Loucy (cell line): ENCODE results near the gene SNX13.

ENCODE experiments used
- H2AFZ ChIP-seq: fragments of 200-600 bp; sonication (generic); 2 replicates; pipeline ENCODE4 v1.6.0; 2016; ENCODE audit warnings: antibody characterized with exemption, mild to moderate bottlenecking, low read length, moderate library complexity
- H3F3A ChIP-seq: fragments of 200-600 bp; 2 replicates; pipeline ENCODE4 v1.6.0; 2016; ENCODE audit warnings: antibody characterized with exemption, low read depth, mild to moderate bottlenecking
- H3K27me3 ChIP-seq: fragments of 200-600 bp; sonication (generic); 2 replicates; pipeline ENCODE4 v1.6.1; 2014; ENCODE audit warnings: low read length, mild to moderate bottlenecking; ENCODE audit not compliant: insufficient read depth, poor library complexity, severe bottlenecking
- H3K36me3 ChIP-seq: fragments of 200-600 bp; sonication (generic); 2 replicates; pipeline ENCODE4 v1.6.1; 2016; ENCODE audit warnings: low read length; ENCODE audit not compliant: insufficient read depth
- H3K4me1 ChIP-seq: fragments of 200-600 bp; sonication (generic); 2 replicates; pipeline ENCODE4 v1.5.1; 2014; ENCODE audit warnings: low read length, mild to moderate bottlenecking; ENCODE audit not compliant: insufficient read depth, poor library complexity, severe bottlenecking
- H3K4me2 ChIP-seq: fragments of 200-600 bp; sonication (generic); 2 replicates; pipeline ENCODE4 v1.6.0; 2014; ENCODE audit warnings: antibody characterized with exemption, low read length, low read depth, mild to moderate bottlenecking; ENCODE audit not compliant: poor library complexity, severe bottlenecking
- H3K4me3 ChIP-seq: fragments of 200-600 bp; sonication (generic); 2 replicates; pipeline ENCODE4 v1.5.1; 2014; ENCODE audit warnings: low read length, mild to moderate bottlenecking, mixed read lengths; ENCODE audit not compliant: poor library complexity, severe bottlenecking
- H3K79me2 ChIP-seq: fragments of 200-600 bp; sonication (generic); 2 replicates; pipeline ENCODE4 v1.6.1; 2014; ENCODE audit warnings: low read length; ENCODE audit not compliant: insufficient read depth
- H3K9ac ChIP-seq: fragments of 200-600 bp; sonication (generic); 2 replicates; pipeline ENCODE4 v1.6.0; 2014; ENCODE audit warnings: mild to moderate bottlenecking, low read depth, low read length, moderate library complexity; ENCODE audit not compliant: poor library complexity, severe bottlenecking
- H3K9me2 ChIP-seq: fragments of 200-600 bp; sonication (generic); replicated peaks from 2 replicates; pipeline ENCODE4 v1.6.1; 2016; ENCODE audit warnings: low read depth, low read length, mixed read lengths
- H3K9me3 ChIP-seq: fragments of 200-600 bp; sonication (generic); 2 replicates; pipeline ENCODE4 v1.6.1; 2014; ENCODE audit warnings: mild to moderate bottlenecking, antibody characterized with exemption, low read length, low read depth; ENCODE audit not compliant: insufficient read depth
- H4K20me1 ChIP-seq: fragments of 200-600 bp; sonication (generic); 2 replicates; pipeline ENCODE4 v1.6.0; 2014; ENCODE audit warnings: antibody characterized with exemption, low read length, mild to moderate bottlenecking; ENCODE audit not compliant: insufficient read depth, poor library complexity, severe bottlenecking
- EZH2phosphoT487 ChIP-seq: fragments of 200-600 bp; IDR thresholded peaks from 2 replicates; pipeline ENCODE4 v1.6.1; 2018; ENCODE audit warnings: antibody characterized with exemption, mild to moderate bottlenecking, moderate library complexity, borderline replicate concordance
- TF ChIP-seq, protein P1 (sequence below): fragments of 200-600 bp; sonication (generic); conservative IDR thresholded peaks from 2 replicates; pipeline ENCODE4 v1.5.1; 2014; ENCODE audit warnings: mild to moderate bottlenecking, antibody characterized with exemption, low read length

SNX13 gene

DNA sequence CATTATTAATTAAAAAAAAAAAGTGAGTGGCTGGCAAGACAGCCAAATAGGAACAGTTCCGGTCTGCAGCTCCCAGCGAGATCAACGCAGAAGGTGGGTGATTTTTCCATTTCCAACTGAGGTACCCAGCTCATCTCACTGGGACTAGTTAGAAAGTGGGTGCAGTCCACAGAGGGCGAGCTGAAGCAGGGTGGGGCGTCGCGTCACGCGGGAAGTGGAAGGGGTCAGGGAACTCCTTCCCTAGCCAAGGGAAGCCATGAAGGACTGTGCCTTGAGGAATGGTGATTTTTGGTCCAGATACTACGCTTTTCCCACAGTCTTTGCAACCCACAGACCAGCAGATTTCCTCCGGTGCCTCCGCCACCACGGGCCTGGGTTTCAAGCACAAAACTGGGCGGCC, 133.7 kb downstream of the SNX13 start:
- no peaks in the 10 kb centered on the region for H3K27me3 ChIP-seq
- H2AFZ ChIP-seq: no peak overlapping the region
- no peaks in the 10 kb centered on the region for H3K79me2 ChIP-seq
- no peaks in the 10 kb centered on the region for H3F3A ChIP-seq
- H3K9ac ChIP-seq: no peak overlapping the region
- H3K4me3 ChIP-seq: no peak overlapping the region
- TF ChIP-seq EZH2phosphoT487: no peak
- no peaks in the 10 kb centered on the region for H3K4me1 ChIP-seq
- H3K9me2 ChIP-seq: no peaks in the 10 kb centered on the region
- no peaks in the 10 kb centered on the region for H4K20me1 ChIP-seq
- peaks cover 12% of the 10 kb centered on the region; the same call in 1 of the 2 replicates for H3K36me3 ChIP-seq
- 0 out of 2 replicates have a peak, but pooled peaks cover under 1% of the 10 kb centered on the region for H3K9me3 ChIP-seq
- no peak overlapping the region for H3K4me2 ChIP-seq

DNA sequence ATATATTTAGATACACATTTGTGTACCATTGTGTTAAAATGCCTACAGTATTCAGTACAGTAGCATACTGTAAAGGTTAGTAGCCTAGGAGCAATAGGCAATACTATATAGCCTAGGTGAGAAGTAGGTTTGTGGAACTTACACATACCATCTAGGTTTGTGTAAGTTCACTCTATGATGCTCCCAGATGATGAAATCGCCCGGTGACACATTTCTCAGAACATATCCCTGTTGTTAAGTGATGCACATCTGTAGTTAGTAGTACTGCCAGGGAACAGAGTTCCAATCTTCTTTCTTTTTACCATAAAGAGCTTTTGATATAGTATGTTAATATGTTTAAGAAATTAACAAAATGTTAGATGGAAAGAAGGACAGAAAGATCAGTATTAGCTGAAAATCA, 138.2 kb downstream of the SNX13 start:
- H3K4me2 ChIP-seq: no peak overlapping the region
- H3K79me2 ChIP-seq: no peaks in the 10 kb centered on the region
- H3K36me3 ChIP-seq: peaks cover 42% of the 10 kb centered on the region; the same call in 1 of the 2 replicates
- no peak overlapping the region for H3K9ac ChIP-seq
- no peak for TF ChIP-seq EZH2phosphoT487
- TF ChIP-seq, protein P1, sequence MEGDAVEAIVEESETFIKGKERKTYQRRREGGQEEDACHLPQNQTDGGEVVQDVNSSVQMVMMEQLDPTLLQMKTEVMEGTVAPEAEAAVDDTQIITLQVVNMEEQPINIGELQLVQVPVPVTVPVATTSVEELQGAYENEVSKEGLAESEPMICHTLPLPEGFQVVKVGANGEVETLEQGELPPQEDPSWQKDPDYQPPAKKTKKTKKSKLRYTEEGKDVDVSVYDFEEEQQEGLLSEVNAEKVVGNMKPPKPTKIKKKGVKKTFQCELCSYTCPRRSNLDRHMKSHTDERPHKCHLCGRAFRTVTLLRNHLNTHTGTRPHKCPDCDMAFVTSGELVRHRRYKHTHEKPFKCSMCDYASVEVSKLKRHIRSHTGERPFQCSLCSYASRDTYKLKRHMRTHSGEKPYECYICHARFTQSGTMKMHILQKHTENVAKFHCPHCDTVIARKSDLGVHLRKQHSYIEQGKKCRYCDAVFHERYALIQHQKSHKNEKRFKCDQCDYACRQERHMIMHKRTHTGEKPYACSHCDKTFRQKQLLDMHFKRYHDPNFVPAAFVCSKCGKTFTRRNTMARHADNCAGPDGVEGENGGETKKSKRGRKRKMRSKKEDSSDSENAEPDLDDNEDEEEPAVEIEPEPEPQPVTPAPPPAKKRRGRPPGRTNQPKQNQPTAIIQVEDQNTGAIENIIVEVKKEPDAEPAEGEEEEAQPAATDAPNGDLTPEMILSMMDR: no peak
- H3K9me2 ChIP-seq: no peaks in the 10 kb centered on the region
- no peaks in the 10 kb centered on the region for H3F3A ChIP-seq
- H2AFZ ChIP-seq: no peak overlapping the region
- H3K4me1 ChIP-seq: no peaks in the 10 kb centered on the region
- H3K27me3 ChIP-seq: no peaks in the 10 kb centered on the region
- H4K20me1 ChIP-seq: no peaks in the 10 kb centered on the region
- H3K4me3 ChIP-seq: no peak overlapping the region
- no peaks in the 10 kb centered on the region for H3K9me3 ChIP-seq

DNA sequence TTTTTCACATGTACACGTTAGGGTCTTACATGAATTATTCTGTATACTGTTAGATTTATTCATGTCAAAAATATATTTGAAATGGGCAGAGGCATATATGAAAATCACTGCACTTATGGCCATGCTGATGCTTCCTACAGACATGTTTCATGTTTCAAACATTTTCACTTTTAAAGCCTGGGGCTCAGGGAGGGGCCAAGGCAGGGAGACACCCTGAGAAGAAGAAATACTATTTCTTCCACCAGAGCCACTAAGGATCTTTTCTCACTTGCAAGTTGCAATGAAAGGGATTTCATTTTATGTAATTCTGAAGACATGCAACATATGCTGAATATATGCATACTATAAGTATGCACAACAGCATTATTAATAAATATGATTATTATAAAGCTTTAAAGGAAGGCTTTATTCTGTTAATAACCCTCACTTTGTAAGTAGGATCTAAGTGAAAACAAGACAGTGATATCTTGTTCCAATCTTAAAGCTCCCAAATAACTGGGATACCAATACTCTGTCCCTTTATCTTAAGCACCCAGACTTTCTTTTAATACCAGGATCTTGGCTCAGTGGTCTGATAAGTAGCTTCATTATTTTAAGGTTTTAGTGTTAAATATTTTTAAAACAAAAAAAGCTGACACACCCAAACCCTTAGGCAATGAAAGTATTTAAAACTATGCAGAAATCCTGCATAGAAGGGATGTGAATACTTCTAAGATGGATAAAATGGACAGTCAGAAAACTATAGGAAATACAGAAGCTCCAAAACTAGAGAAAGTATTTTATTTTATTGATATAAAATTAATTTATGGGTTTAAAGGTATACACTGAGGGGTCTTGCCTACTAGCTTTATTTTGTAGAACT, 148.0 kb downstream of the SNX13 start:
- Histone ChIP-seq H3K36me3 (peaks cover 18% of the 10 kb centered on the region; the same call in 1 of the 2 replicates), H3K9ac (no peak overlapping the region), H3K79me2 (no peaks in the 10 kb centered on the region), H3K9me3 (no peaks in the 10 kb centered on the region), H3K4me3 (no peak overlapping the region), H3F3A (no peaks in the 10 kb centered on the region), H3K4me2 (no peak overlapping the region), H3K9me2 (no peaks in the 10 kb centered on the region), H4K20me1 (no peaks in the 10 kb centered on the region), H2AFZ (no peak overlapping the region), H3K27me3 (no peaks in the 10 kb centered on the region), H3K4me1 (no peaks in the 10 kb centered on the region)
- TF ChIP-seq EZH2phosphoT487: no peak
- TF ChIP-seq, protein P1: no peak

DNA sequence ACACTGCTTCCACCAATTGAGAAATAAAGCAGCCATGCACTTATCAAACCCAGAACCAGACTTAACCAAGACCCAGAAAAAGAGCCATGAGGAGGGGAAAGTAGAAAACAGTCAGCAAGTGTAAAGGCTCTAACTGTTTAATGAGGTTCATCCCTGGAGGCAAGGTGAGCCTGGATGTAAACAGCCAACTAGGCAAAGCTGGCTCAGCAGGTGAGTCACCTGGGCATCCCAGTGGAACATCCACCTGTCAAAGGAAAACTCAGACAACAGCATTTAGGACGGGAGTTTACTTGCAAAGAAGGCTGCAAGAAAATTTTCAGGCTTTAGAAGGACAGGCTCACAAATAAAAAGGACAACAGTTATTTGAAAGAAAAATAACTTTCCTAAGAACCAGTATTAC, 153.0 kb downstream of the SNX13 start:
- no peak overlapping the region for H3K4me2 ChIP-seq
- H3K9me3 ChIP-seq: no peaks in the 10 kb centered on the region
- H3F3A ChIP-seq: no peaks in the 10 kb centered on the region
- no peaks in the 10 kb centered on the region for H3K79me2 ChIP-seq
- no peaks in the 10 kb centered on the region for H4K20me1 ChIP-seq
- H3K9ac ChIP-seq: no peak overlapping the region
- TF ChIP-seq, protein P1: no peak
- TF ChIP-seq EZH2phosphoT487: no peak
- no peaks in the 10 kb centered on the region for H3K36me3 ChIP-seq
- no peak overlapping the region for H2AFZ ChIP-seq
- no peaks in the 10 kb centered on the region for H3K27me3 ChIP-seq
- no peaks in the 10 kb centered on the region for H3K4me1 ChIP-seq
- H3K9me2 ChIP-seq: no peaks in the 10 kb centered on the region
- no peak overlapping the region for H3K4me3 ChIP-seq
